Activated naive CD4-positive, alpha-beta T cell treated with Interleukin-2 at 50 U/mL for 16 hours (primary cell): ENCODE results near the gene SPINT4.
A peak's percentile ranks its signal among the peaks of the same experiment; 100 is the strongest.
"Not testable (repeated sequence)": the region's sequence is repeated elsewhere in the genome, so short reads cannot be mapped to it uniquely, and the experiment has no call there.

Experiments
- DNase-seq: peaks from one replicate; pipeline ENCODE4 v3.0.0-alpha.2; 2020

Gene SPINT4

GRCh38 chr20:45722047-45722446 lies at the start of gene SPINT4:
Gene SPINT4, plus strand, starts transcription at chr20:45722347. Its CDS starts 21 bp downstream, at chr20:45722368.
- no peak for DNase-seq

- DNase-seq: no peak
These were observed 49.4 kb upstream of the SPINT4 start for GRCh38 chr20:45672765-45673164.

- DNase-seq: no peak
These were observed 42.5 kb upstream of the SPINT4 start for GRCh38 chr20:45679650-45680049.

GRCh38 chr20:45685896-45686295 lies 36.3 kb upstream of the SPINT4 start:
- DNase-seq: no peak

GRCh38 chr20:45693346-45693745 lies 28.8 kb upstream of the SPINT4 start:
- not testable (repeated sequence) for DNase-seq

- no peak for DNase-seq
These were observed 26.7 kb upstream of the SPINT4 start for GRCh38 chr20:45695496-45695895.

GRCh38 chr20:45701104-45701503 lies 21.0 kb upstream of the SPINT4 start:
- DNase-seq: no peak

GRCh38 chr20:45701873-45702272 lies 20.3 kb upstream of the SPINT4 start, which contains the start of gene WFDC13:
Gene WFDC13, plus strand, starts transcription at chr20:45702038. Its CDS starts 86 bp downstream, at chr20:45702124.
- DNase-seq: no peak

GRCh38 chr20:45704969-45705637 lies 17.0 kb upstream of the SPINT4 start, which contains the start of gene WFDC10B:
Gene WFDC10B, minus strand, starts transcription at chr20:45705019. Its CDS starts 19,027 bp downstream, at chr20:45685992.
- DNase-seq: no peak

- not testable (repeated sequence) for DNase-seq
These were observed 5.9 kb upstream of the SPINT4 start for GRCh38 chr20:45716141-45716688.

GRCh38 chr20:45725134-45725533 lies 3.0 kb downstream of the SPINT4 start:
- DNase-seq: no peak

- no peak for DNase-seq
These were observed 4.9 kb downstream of the SPINT4 start for GRCh38 chr20:45727044-45727443.

- no peak for DNase-seq
These were observed 10.1 kb downstream of the SPINT4 start for GRCh38 chr20:45732199-45732598.

- no peak for DNase-seq
These were observed 13.4 kb downstream of the SPINT4 start for GRCh38 chr20:45735552-45735951.

- DNase-seq: no peak
These were observed 13.8 kb downstream of the SPINT4 start for GRCh38 chr20:45735988-45736387.

- DNase-seq: no peak
These were observed 20.4 kb downstream of the SPINT4 start for GRCh38 chr20:45742596-45742995.

- no peak for DNase-seq
These were observed 22.9 kb downstream of the SPINT4 start for GRCh38 chr20:45745015-45745414.

GRCh38 chr20:45751721-45752120 lies 29.6 kb downstream of the SPINT4 start:
- no peak for DNase-seq

- DNase-seq: peak; percentile 7
These were observed 30.6 kb downstream of the SPINT4 start for GRCh38 chr20:45752746-45753145.

GRCh38 chr20:45758096-45758495 lies 35.9 kb downstream of the SPINT4 start:
- no peak for DNase-seq

- not testable (repeated sequence) for DNase-seq
These were observed 37.8 kb downstream of the SPINT4 start for GRCh38 chr20:45759921-45760320.

- not testable (repeated sequence) for DNase-seq
These were observed 39.8 kb downstream of the SPINT4 start for GRCh38 chr20:45761966-45762365.

GRCh38 chr20:45764618-45765282 lies 42.6 kb downstream of the SPINT4 start:
- DNase-seq: not testable (repeated sequence)

GRCh38 chr20:45765307-45765875 lies 43.2 kb downstream of the SPINT4 start:
- no peak for DNase-seq
